H1 (cell line): ENCODE measurements around the gene QPCT. TPM values are rescaled to one million over a fixed set of nuclear protein-coding genes. Genes with fewer than 3 reads are reported as not detected.

Experiments
- CHD7 ChIP-seq: fragments of 300-600 bp; sonication (generic); IDR thresholded peaks from 2 replicates; pipeline ENCODE4 v1.7.1; 2012; ENCODE audit warnings: low read length, moderate library complexity, mild to moderate bottlenecking, inconsistent platforms; ENCODE audit not compliant: insufficient replicate concordance
- GTF2F1 ChIP-seq: IDR thresholded peaks from 2 replicates; pipeline ENCODE4 v1.6.1; 2012; ENCODE audit warnings: low read depth, low read length, improper control_type of control experiment, borderline replicate concordance
- PHF8 ChIP-seq: fragments of 200-600 bp; sonication (generic); conservative IDR thresholded peaks from 2 replicates; pipeline ENCODE4 v1.7.1; 2012; ENCODE audit warnings: low read depth, mild to moderate bottlenecking, inconsistent platforms, low read length, moderate library complexity
- RXRA ChIP-seq: IDR thresholded peaks from 2 replicates; pipeline ENCODE4 v1.6.1; 2011; ENCODE audit warnings: low read depth, mild to moderate bottlenecking, low read length, moderate library complexity; ENCODE audit not compliant: insufficient read depth
- SIX5 ChIP-seq: IDR thresholded peaks from 2 replicates; pipeline ENCODE4 v1.6.1; 2011; ENCODE audit warnings: mild to moderate bottlenecking, low read depth, low read length
- polyA plus RNA-seq, 7 experiments: library from polyadenylated mRNA; depleted of rRNA in 3 of 7; stranded (reverse) in 5 of 7; unstranded in 2 of 7; fragments of >200 nt in 5 of 7; fragments of 200-250 nt in 2 of 7; gene quantifications; 1 replicate in 5 of 7; 2 replicates in 1 of 7; 4 replicates in 1 of 7; pipeline versions ENCODE4 v1.2.1 to v1.2.3, GENCODE V29; 2011 to 2013; ENCODE audit warnings: missing spikeins in 2 of 7, mixed read lengths in 2 of 7
- total RNA-seq: library from RNA; stranded (reverse); fragmentation: NEBNext Ultra II Directional; extraction: Animal tissue kit (Norgen Biotek cat#: 25700); gene quantifications from 2 replicates; pipeline ENCODE4 v1.2.1, GENCODE V29; 2021

Gene QPCT
- total and polyA plus RNA-seq, 2 of the 8 experiments (the other 6 are each of a cell fraction or from before 2014, with no cell fraction given) = 4.0 to 4.3 TPM

- TF ChIP-seq CHD7 (no peak), RXRA (no peak), GTF2F1 (no peak), SIX5 (no peak), PHF8 (no peak)
- TF ChIP-seq, all 59 proteins: peak for 0
Measured at GRCh38 chr2:37306024-37306423, 38.4 kb upstream of the QPCT start (continued).
